Type B pancreatic cell (in vitro differentiated cells): ENCODE measurements around the gene FAM83D. TPM values are rescaled to one million over a fixed set of nuclear protein-coding genes. Genes with fewer than 3 reads are reported as not detected.

Experiments used
- DNase-seq: peaks from one replicate; pipeline ENCODE4 v3.0.0; 2021; ENCODE audit warnings: mixed read lengths; ENCODE audit not compliant: unreplicated experiment; ENCODE audit errors: extremely low spot score
- H3K27ac Mint-ChIP-seq: 2 replicates; pipeline ENCODE4 v1.8.0; 2021; ENCODE audit warnings: mild to moderate bottlenecking, mixed read lengths
- H3K27me3 Mint-ChIP-seq: 2 replicates; pipeline ENCODE4 v1.8.0; 2021; ENCODE audit warnings: mixed read lengths
- H3K36me3 Mint-ChIP-seq: 2 replicates; pipeline ENCODE4 v1.8.0; 2021; ENCODE audit warnings: mixed read lengths
- H3K4me1 Mint-ChIP-seq: one replicate; pipeline ENCODE4 v1.8.0; 2021; ENCODE audit warnings: mixed read lengths; ENCODE audit not compliant: unreplicated experiment
- H3K4me3 Mint-ChIP-seq: 2 replicates; pipeline ENCODE4 v1.8.0; 2021; ENCODE audit warnings: mild to moderate bottlenecking, mixed read lengths
- H3K9me3 Mint-ChIP-seq: 2 replicates; pipeline ENCODE4 v1.8.0; 2021; ENCODE audit warnings: mixed read lengths
- CTCF ChIP-seq: fragments of 200-600 bp; sonication (generic); conservative IDR thresholded peaks from 2 replicates; pipeline ENCODE4 v1.5.0; 2021; ENCODE audit warnings: antibody characterized with exemption, mild to moderate bottlenecking
- total RNA-seq: library from RNA; stranded (reverse); gene quantifications from 2 replicates; pipeline ENCODE4 v1.2.1, GENCODE V29; 2021; ENCODE audit warnings: low replicate concordance

Gene FAM83D
- total RNA-seq, 1 donor from 2014 or later: 23.1 TPM

- peak overlapping the region; percentile 52 for H3K4me3 Mint-ChIP-seq
- H3K27me3 Mint-ChIP-seq: peaks cover 21% of the 10 kb centered on the region
- no peak for DNase-seq
- no peak for TF ChIP-seq CTCF
- H3K27ac Mint-ChIP-seq: no peak overlapping the region
- no peaks in the 10 kb centered on the region for H3K36me3 Mint-ChIP-seq
- H3K9me3 Mint-ChIP-seq: no peaks in the 10 kb centered on the region
- peaks cover 16% of the 10 kb centered on the region for H3K4me1 Mint-ChIP-seq
Measured at GRCh38 chr20:38924718-38925117, 1.5 kb upstream of the FAM83D start.

GRCh38 chr20:38926934-38927616 is 858 bp downstream of the FAM83D start:
- Mint-ChIP-seq H3K27ac (peak overlapping the region; percentile 73), H3K27me3 (no peaks in the 10 kb centered on the region), H3K36me3 (no peaks in the 10 kb centered on the region), H3K9me3 (no peaks in the 10 kb centered on the region), H3K4me3 (peak overlapping the region; percentile 91), H3K4me1 (peaks cover 20% of the 10 kb centered on the region)
- DNase-seq: peak; percentile 68
- TF ChIP-seq CTCF: no peak

- H3K27ac Mint-ChIP-seq: peak overlapping the region; percentile 55
- DNase-seq: no peak
- peaks cover 28% of the 10 kb centered on the region for H3K4me1 Mint-ChIP-seq
- no peaks in the 10 kb centered on the region for H3K27me3 Mint-ChIP-seq
- peak overlapping the region; percentile 91 for H3K4me3 Mint-ChIP-seq
- no peaks in the 10 kb centered on the region for H3K36me3 Mint-ChIP-seq
- no peaks in the 10 kb centered on the region for H3K9me3 Mint-ChIP-seq
- TF ChIP-seq CTCF: no peak
Measured at GRCh38 chr20:38927902-38928578, 1.8 kb downstream of the FAM83D start.

- H3K27me3 Mint-ChIP-seq: no peaks in the 10 kb centered on the region
- H3K27ac Mint-ChIP-seq: peak overlapping the region; percentile 41
- peak overlapping the region; percentile 25 for H3K4me3 Mint-ChIP-seq
- no peaks in the 10 kb centered on the region for H3K36me3 Mint-ChIP-seq
- H3K9me3 Mint-ChIP-seq: no peaks in the 10 kb centered on the region
- H3K4me1 Mint-ChIP-seq: peaks cover 28% of the 10 kb centered on the region
- TF ChIP-seq CTCF: no peak
- DNase-seq: no peak
Measured at GRCh38 chr20:38930242-38930569, 4.0 kb downstream of the FAM83D start.

GRCh38 chr20:38931984-38932383 is 5.8 kb downstream of the FAM83D start:
- no peak overlapping the region for H3K27ac Mint-ChIP-seq
- no peaks in the 10 kb centered on the region for H3K36me3 Mint-ChIP-seq
- no peaks in the 10 kb centered on the region for H3K9me3 Mint-ChIP-seq
- no peak for DNase-seq
- H3K4me1 Mint-ChIP-seq: peaks cover 28% of the 10 kb centered on the region
- no peak for TF ChIP-seq CTCF
- H3K4me3 Mint-ChIP-seq: no peak overlapping the region
- H3K27me3 Mint-ChIP-seq: no peaks in the 10 kb centered on the region
